ENCODE data around the gene ZYG11A. TPM values are rescaled to one million over a fixed set of nuclear protein-coding genes. Genes with fewer than 3 reads are reported as not detected.

Gene ZYG11A
- total and polyA plus RNA-seq, 2 donors (not counting 3 experiments of a cell fraction or from before 2014, with no cell fraction given), result 0.40 to 2.1 TPM

- Histone ChIP-seq H3K79me2 (ENCODE audit: control insufficient read depth, insufficient read depth, low read length) (no peaks in the 10 kb centered on the region), H3K9me3 (replicated peaks; ENCODE audit: control insufficient read depth, insufficient read depth, low read length) (no peaks in the 10 kb centered on the region), H3K36me3 (ENCODE audit: control insufficient read depth in 2 of 2, extremely low read depth in 1 of 2, insufficient read depth in 2 of 2, low read length in 2 of 2) (no peaks in the 10 kb centered on the region), H3K9ac (replicated peaks; ENCODE audit: extremely low read depth, insufficient read depth, low read length) (no peak overlapping the region), H3K9me1 (replicated peaks; ENCODE audit: control insufficient read depth, extremely low read depth, insufficient read depth, low read length) (no peaks in the 10 kb centered on the region), H4K20me1 (replicated peaks; ENCODE audit: control insufficient read depth, extremely low read depth, insufficient read depth, low read length) (no peaks in the 10 kb centered on the region), H3K4me3 (replicated peaks in 1 of 3; ENCODE audit: insufficient read depth in 1 of 3, low read depth in 1 of 3, low read length in 3 of 3) (no peak overlapping the region), H2AFZ (ENCODE audit: low read depth, low read length) (no peak overlapping the region), H3K4me1 (ENCODE audit: control insufficient read depth, extremely low read depth, insufficient read depth, low read length) (no peaks in the 10 kb centered on the region), H3K27me3 (ENCODE audit: control insufficient read depth in 2 of 2, insufficient read depth in 2 of 2, low read length in 2 of 2) (no peaks in the 10 kb centered on the region), H3K4me2 (ENCODE audit: insufficient read depth, low read length) (no peak overlapping the region), H3K27ac (ENCODE audit: insufficient read depth, low read depth, low read length) (no peak overlapping the region)
- intact Hi-C loops (cut with micrococcal nuclease) (no loop called here), dilution Hi-C loops (cut with MboI; ENCODE audit: extremely low pct_ligation_motif_present, low sequenced_read_pairs) (no loop called here)
- BruUV-seq (replicated peaks), result no TSS peak
- ChIA-PET POLR2A (no interaction called here), CTCF (interaction anchor here (2.2 kb wide), 1 partner anchor 269 kb away, joined by 6 read pairs; no protein-coding TSS in a partner anchor)
- DNase-seq (ENCODE audit: low read depth, low spot score) (no peak), FAIRE-seq (no peak)
- TF ChIP-seq EZH2 (IDR thresholded peaks at IDR 0.05; ENCODE audit: borderline replicate concordance, low read depth, low read length, severe bottlenecking) (no peak), MAX (IDR thresholded peaks at IDR 0.05; ENCODE audit: insufficient read depth, insufficient read length) (no peak)
Measured at GRCh38 chr1:52913014-52913413, 70.5 kb downstream of the ZYG11A start.

DNA sequence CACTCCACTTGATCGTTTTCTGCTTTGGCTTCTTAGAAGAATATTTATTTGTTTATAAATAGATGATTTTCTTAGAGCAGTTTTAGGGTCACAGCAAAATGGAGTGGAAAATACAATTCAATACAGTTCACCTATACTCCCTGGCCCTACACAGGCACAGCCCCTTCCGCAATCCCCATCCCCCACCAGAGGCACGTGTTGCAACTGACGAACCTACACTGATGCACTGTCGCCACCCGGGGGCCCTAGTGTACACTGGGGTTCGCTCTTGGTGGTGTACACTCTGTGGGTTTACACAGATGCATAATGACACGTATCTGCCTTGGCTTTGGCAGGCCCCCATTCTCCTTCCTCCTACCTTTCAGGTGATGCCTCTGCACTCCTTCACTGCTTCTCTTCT, 71.0 kb downstream of the ZYG11A start:
- no peak for FAIRE-seq
- H3K4me2 ChIP-seq (ENCODE audit: insufficient read depth, low read length), result no peak overlapping the region
- ChIA-PET CTCF (no interaction called here), POLR2A (no interaction called here)
- intact Hi-C loops (cut with micrococcal nuclease), result no loop called here
- H2AFZ ChIP-seq (ENCODE audit: low read depth, low read length), result no peak overlapping the region
- no peaks in the 10 kb centered on the region for H3K36me3 ChIP-seq (ENCODE audit: control insufficient read depth in 2 of 2, extremely low read depth in 1 of 2, insufficient read depth in 2 of 2, low read length in 2 of 2)
- H3K9me1 ChIP-seq (replicated peaks; ENCODE audit: control insufficient read depth, extremely low read depth, insufficient read depth, low read length), result no peaks in the 10 kb centered on the region
- H4K20me1 ChIP-seq (replicated peaks; ENCODE audit: control insufficient read depth, extremely low read depth, insufficient read depth, low read length), result no peaks in the 10 kb centered on the region
- no peak for DNase-seq (ENCODE audit: low read depth, low spot score)
- no peaks in the 10 kb centered on the region for H3K4me1 ChIP-seq (ENCODE audit: control insufficient read depth, extremely low read depth, insufficient read depth, low read length)
- H3K27ac ChIP-seq (ENCODE audit: insufficient read depth, low read depth, low read length), result no peak overlapping the region
- H3K4me3 ChIP-seq (replicated peaks in 1 of 3; ENCODE audit: insufficient read depth in 1 of 3, low read depth in 1 of 3, low read length in 3 of 3), result no peak overlapping the region
- no peak overlapping the region for H3K9ac ChIP-seq (replicated peaks; ENCODE audit: extremely low read depth, insufficient read depth, low read length)
- H3K27me3 ChIP-seq (ENCODE audit: control insufficient read depth in 2 of 2, insufficient read depth in 2 of 2, low read length in 2 of 2), result no peaks in the 10 kb centered on the region
- TF ChIP-seq FOS (IDR thresholded peaks at IDR 0.05; ENCODE audit: borderline replicate concordance, insufficient read depth, low read length) (no peak), MAX (IDR thresholded peaks at IDR 0.05; ENCODE audit: insufficient read depth, insufficient read length) (no peak), GATA2 (IDR thresholded peaks at IDR 0.05; ENCODE audit: insufficient read depth, insufficient read length, low read depth, low read length) (no peak), MYC (IDR thresholded peaks at IDR 0.05; ENCODE audit: low read depth, low read length) (no peak), POLR2AphosphoS5 (IDR thresholded peaks at IDR 0.05; ENCODE audit: insufficient read depth, low read depth, low read length) (no peak), CTCF (IDR thresholded peaks at IDR 0.05; ENCODE audit: extremely low read depth in 1 of 2, insufficient read depth in 1 of 2, low read depth in 1 of 2, low read length in 2 of 2) (no peak), POLR2A (IDR thresholded peaks at IDR 0.05; ENCODE audit: low read depth, low read length) (no peak), EZH2 (IDR thresholded peaks at IDR 0.05; ENCODE audit: borderline replicate concordance, low read depth, low read length, severe bottlenecking) (no peak), JUN (IDR thresholded peaks at IDR 0.05; ENCODE audit: borderline replicate concordance, insufficient read depth, insufficient read length, low read depth) (no peak)
- BruUV-seq (replicated peaks), result no TSS peak
- no peaks in the 10 kb centered on the region for H3K9me3 ChIP-seq (replicated peaks; ENCODE audit: control insufficient read depth, insufficient read depth, low read length)
- dilution Hi-C loops (cut with MboI; ENCODE audit: extremely low pct_ligation_motif_present, low sequenced_read_pairs), result no loop called here
- no peaks in the 10 kb centered on the region for H3K79me2 ChIP-seq (ENCODE audit: control insufficient read depth, insufficient read depth, low read length)

All from endothelial cell of umbilical vein (primary cell).